ENCODE results near the gene LTBP1.

GRCh38 chr2:33366473-33366872, 419.7 kb downstream of the LTBP1 start:
- no peak for TF ChIP-seq POLR2A (IDR thresholded peaks at IDR 0.05)
- TF ChIP-seq, protein P1, sequence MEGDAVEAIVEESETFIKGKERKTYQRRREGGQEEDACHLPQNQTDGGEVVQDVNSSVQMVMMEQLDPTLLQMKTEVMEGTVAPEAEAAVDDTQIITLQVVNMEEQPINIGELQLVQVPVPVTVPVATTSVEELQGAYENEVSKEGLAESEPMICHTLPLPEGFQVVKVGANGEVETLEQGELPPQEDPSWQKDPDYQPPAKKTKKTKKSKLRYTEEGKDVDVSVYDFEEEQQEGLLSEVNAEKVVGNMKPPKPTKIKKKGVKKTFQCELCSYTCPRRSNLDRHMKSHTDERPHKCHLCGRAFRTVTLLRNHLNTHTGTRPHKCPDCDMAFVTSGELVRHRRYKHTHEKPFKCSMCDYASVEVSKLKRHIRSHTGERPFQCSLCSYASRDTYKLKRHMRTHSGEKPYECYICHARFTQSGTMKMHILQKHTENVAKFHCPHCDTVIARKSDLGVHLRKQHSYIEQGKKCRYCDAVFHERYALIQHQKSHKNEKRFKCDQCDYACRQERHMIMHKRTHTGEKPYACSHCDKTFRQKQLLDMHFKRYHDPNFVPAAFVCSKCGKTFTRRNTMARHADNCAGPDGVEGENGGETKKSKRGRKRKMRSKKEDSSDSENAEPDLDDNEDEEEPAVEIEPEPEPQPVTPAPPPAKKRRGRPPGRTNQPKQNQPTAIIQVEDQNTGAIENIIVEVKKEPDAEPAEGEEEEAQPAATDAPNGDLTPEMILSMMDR (IDR thresholded peaks at IDR 0.05), result no peak
